NCI-H2227 treated with DMSO at 0.1 percent for 48 hours (cell line): ENCODE results near the gene ANKUB1.

Source experiments
- DNase-seq: peaks from one replicate; lab custom pipeline; 2025; lab: John Stamatoyannopoulos, UW

The ANKUB1 gene

GRCh38 chr3:149809699-149810098, 17.3 kb upstream of the ANKUB1 start:
- no peak for DNase-seq

GRCh38 chr3:149808209-149808829, 16.0 kb upstream of the ANKUB1 start:
- DNase-seq = peak; percentile 26

- no peak for DNase-seq
Observed at GRCh38 chr3:149806171-149806778, 13.9 kb upstream of the ANKUB1 start.

GRCh38 chr3:149801639-149802038, 9.3 kb upstream of the ANKUB1 start:
- no peak for DNase-seq

- DNase-seq = no peak
Observed at GRCh38 chr3:149801195-149801594, 8.8 kb upstream of the ANKUB1 start.

- DNase-seq = no peak
Observed at GRCh38 chr3:149800693-149801092, 8.3 kb upstream of the ANKUB1 start.

GRCh38 chr3:149796026-149796425, 3.7 kb upstream of the ANKUB1 start:
- DNase-seq = no peak

GRCh38 chr3:149790698-149791097, 1.7 kb downstream of the ANKUB1 start:
- no peak for DNase-seq

- DNase-seq = no peak
Observed at GRCh38 chr3:149790268-149790667, 2.1 kb downstream of the ANKUB1 start.

- no peak for DNase-seq
Observed at GRCh38 chr3:149784064-149784704, 8.2 kb downstream of the ANKUB1 start.

- DNase-seq = no peak
Observed at GRCh38 chr3:149783576-149783975, 8.8 kb downstream of the ANKUB1 start.

- no peak for DNase-seq
Observed at GRCh38 chr3:149781741-149782140, 10.6 kb downstream of the ANKUB1 start.

- no peak for DNase-seq
Observed at GRCh38 chr3:149781211-149781610, 11.1 kb downstream of the ANKUB1 start.

GRCh38 chr3:149777414-149778214, 14.7 kb downstream of the ANKUB1 start:
- DNase-seq = no peak

GRCh38 chr3:149776170-149776569, 16.2 kb downstream of the ANKUB1 start:
- no peak for DNase-seq

GRCh38 chr3:149772861-149773260, 19.5 kb downstream of the ANKUB1 start:
- DNase-seq = no peak

GRCh38 chr3:149771652-149772271, 20.6 kb downstream of the ANKUB1 start:
- DNase-seq = peak; percentile 29

- DNase-seq = no peak
Observed at GRCh38 chr3:149770246-149770645, 22.1 kb downstream of the ANKUB1 start.

- DNase-seq = no peak
Observed at GRCh38 chr3:149768704-149769103, 23.6 kb downstream of the ANKUB1 start.

GRCh38 chr3:149767720-149768119, 24.6 kb downstream of the ANKUB1 start:
- DNase-seq = no peak

GRCh38 chr3:149765762-149766334, 26.5 kb downstream of the ANKUB1 start:
- DNase-seq = no peak

- DNase-seq = no peak
Observed at GRCh38 chr3:149764302-149764701, 28.1 kb downstream of the ANKUB1 start.
